DND-41 (cell line): ENCODE measurements around the gene BTBD10.

Experiments used
- EZH2 ChIP-seq: IDR thresholded peaks from 3 replicates; pipeline ENCODE4 v1.6.1; 2012; ENCODE audit warnings: borderline replicate concordance, low read depth, mild to moderate bottlenecking, moderate library complexity, low read length, inconsistent platforms; ENCODE audit not compliant: severe bottlenecking
- TF ChIP-seq, protein P1 (sequence below): IDR thresholded peaks from 2 replicates; pipeline ENCODE4 v1.5.1; 2012; ENCODE audit warnings: borderline replicate concordance, low read length, moderate library complexity, mild to moderate bottlenecking; ENCODE audit not compliant: poor library complexity, severe bottlenecking; ENCODE audit errors: extremely low read depth

DNA sequence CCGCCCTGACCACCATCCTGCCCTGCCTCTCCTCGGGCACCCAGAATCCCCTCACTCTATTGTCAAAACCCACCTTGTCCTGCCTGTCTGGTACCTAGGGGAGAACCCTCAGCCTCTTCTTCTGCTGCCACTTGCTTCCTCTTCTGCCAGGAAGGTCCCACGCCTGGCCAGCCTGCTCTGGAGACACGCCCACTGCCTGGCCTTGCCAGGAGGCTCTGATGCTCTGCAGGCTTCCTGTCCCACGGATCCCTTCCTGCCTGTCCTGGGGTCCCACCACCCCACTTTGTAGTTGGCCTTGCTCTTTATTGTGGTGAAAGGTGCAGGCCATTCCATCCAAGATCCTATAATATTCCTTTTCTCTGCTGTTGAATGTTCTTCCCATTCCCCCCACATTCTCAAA, 122.0 kb downstream of the BTBD10 start:
- no peak for TF ChIP-seq EZH2
- TF ChIP-seq, protein P1, sequence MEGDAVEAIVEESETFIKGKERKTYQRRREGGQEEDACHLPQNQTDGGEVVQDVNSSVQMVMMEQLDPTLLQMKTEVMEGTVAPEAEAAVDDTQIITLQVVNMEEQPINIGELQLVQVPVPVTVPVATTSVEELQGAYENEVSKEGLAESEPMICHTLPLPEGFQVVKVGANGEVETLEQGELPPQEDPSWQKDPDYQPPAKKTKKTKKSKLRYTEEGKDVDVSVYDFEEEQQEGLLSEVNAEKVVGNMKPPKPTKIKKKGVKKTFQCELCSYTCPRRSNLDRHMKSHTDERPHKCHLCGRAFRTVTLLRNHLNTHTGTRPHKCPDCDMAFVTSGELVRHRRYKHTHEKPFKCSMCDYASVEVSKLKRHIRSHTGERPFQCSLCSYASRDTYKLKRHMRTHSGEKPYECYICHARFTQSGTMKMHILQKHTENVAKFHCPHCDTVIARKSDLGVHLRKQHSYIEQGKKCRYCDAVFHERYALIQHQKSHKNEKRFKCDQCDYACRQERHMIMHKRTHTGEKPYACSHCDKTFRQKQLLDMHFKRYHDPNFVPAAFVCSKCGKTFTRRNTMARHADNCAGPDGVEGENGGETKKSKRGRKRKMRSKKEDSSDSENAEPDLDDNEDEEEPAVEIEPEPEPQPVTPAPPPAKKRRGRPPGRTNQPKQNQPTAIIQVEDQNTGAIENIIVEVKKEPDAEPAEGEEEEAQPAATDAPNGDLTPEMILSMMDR = no peak
